ENCODE data around the gene JARID2.

DNA sequence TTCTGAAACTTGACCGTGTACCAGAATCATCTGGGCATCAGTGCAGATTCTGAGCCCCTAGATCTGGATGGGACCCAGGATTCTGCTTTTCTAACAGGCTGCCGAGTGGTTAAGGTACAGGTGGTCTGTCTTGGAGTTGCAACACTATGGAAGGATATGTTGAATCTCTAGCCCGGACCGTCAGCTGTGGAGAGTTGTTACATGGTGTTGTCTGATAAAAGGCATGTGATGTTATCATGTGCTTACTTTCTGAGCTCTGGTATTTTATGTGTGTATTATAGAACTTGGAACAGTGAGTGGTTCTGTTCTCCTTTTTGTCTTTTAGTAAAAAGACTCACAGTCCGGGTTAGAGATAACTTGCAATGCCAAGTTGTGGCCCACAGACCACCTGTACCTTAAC lies 123.0 kb downstream of the JARID2 start:
- TF ChIP-seq TAF1 (IDR thresholded peaks at IDR 0.05; ENCODE audit: low read depth, low read length) (no peak), RAD21 (IDR thresholded peaks at IDR 0.05 in 1 of 2, conservative IDR thresholded peaks at IDR 0.05 in 1 of 2; ENCODE audit: low read depth in 2 of 2, low read length in 2 of 2) (no peak), JUND (IDR thresholded peaks at IDR 0.05; ENCODE audit: low read length) (no peak), HDAC2 (IDR thresholded peaks at IDR 0.05; ENCODE audit: borderline replicate concordance in 1 of 2, low read depth in 2 of 2, low read length in 2 of 2) (no peak), POLR2AphosphoS5 (IDR thresholded peaks at IDR 0.05; ENCODE audit: low read depth, low read length) (no peak), KDM5A (IDR thresholded peaks at IDR 0.05; ENCODE audit: low read length) (no peak), ASH2L (IDR thresholded peaks at IDR 0.05; ENCODE audit: low read length) (no peak), CREB1 (IDR thresholded peaks at IDR 0.05) (no peak), SP2 (IDR thresholded peaks at IDR 0.05; ENCODE audit: low read length) (no peak)
